ENCODE data around the gene OR2H1.

The OR2H1 gene

DNA sequence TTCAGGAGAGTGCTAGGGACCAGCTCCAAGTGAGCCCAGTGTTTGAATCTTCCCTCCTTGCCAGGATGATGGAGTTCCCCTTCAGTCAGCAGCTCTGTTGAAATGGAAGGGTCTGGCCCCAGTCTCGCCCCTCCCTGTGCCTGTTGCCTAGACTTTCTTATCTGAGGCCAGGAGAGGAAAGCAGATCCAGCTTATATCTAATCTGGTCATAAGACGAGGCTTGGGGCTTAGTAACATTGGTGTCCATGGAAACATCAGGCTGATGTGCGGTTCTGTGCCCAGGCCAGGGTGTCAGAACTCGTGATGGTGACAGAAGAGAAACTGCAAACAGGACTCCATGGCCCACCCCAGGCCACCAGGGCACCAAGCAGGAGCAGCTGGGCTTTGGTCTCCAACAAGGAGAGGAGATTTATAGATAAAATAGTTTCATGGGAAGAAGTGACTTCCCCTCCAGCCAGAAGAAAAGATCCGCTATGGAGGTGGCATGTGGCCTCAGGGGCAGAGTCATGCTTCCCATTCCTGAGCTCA lies 21.0 kb downstream of the OR2H1 start:
- H3K27ac Mint-ChIP-seq, result no peak overlapping the region
- H3K36me3 Mint-ChIP-seq (ENCODE audit: low read depth), result no peaks in the 10 kb centered on the region
- TF ChIP-seq, protein P1, sequence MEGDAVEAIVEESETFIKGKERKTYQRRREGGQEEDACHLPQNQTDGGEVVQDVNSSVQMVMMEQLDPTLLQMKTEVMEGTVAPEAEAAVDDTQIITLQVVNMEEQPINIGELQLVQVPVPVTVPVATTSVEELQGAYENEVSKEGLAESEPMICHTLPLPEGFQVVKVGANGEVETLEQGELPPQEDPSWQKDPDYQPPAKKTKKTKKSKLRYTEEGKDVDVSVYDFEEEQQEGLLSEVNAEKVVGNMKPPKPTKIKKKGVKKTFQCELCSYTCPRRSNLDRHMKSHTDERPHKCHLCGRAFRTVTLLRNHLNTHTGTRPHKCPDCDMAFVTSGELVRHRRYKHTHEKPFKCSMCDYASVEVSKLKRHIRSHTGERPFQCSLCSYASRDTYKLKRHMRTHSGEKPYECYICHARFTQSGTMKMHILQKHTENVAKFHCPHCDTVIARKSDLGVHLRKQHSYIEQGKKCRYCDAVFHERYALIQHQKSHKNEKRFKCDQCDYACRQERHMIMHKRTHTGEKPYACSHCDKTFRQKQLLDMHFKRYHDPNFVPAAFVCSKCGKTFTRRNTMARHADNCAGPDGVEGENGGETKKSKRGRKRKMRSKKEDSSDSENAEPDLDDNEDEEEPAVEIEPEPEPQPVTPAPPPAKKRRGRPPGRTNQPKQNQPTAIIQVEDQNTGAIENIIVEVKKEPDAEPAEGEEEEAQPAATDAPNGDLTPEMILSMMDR (IDR thresholded peaks at IDR 0.05), result no peak
- no peak for DNase-seq
- H3K9me3 Mint-ChIP-seq, result peaks cover 13% of the 10 kb centered on the region
- no peak overlapping the region for H3K4me3 Mint-ChIP-seq
- no peaks in the 10 kb centered on the region for H3K4me1 Mint-ChIP-seq
- H3K27me3 Mint-ChIP-seq (ENCODE audit: low read depth, poor library complexity), result peaks cover 8% of the 10 kb centered on the region

DNA sequence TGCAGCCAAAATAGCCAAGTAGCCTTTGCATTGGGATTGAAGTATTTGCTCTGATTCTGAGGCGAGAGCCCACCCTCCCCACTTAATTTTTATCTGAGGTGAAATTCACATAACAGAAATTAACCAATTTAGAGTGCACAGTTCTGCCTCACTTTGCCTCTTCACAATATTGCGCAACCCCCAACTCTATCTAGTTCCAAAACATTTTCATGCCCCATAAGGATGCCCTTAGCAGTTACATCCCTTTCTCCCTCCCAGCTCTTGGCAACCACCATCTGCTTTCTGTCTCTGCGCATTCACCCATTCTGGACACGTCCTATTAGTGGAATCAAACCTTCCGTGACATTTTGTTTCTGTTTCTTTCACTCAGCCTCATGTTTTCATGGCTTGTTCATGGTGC lies 21.8 kb downstream of the OR2H1 start:
- Mint-ChIP-seq H3K36me3 (ENCODE audit: low read depth) (no peaks in the 10 kb centered on the region), H3K27me3 (ENCODE audit: low read depth, poor library complexity) (peaks cover 4% of the 10 kb centered on the region), H3K4me3 (no peak overlapping the region), H3K9me3 (peaks cover 13% of the 10 kb centered on the region), H3K4me1 (no peaks in the 10 kb centered on the region), H3K27ac (no peak overlapping the region)
- DNase-seq, result no peak
- TF ChIP-seq, protein P1 (IDR thresholded peaks at IDR 0.05), result no peak

DNA sequence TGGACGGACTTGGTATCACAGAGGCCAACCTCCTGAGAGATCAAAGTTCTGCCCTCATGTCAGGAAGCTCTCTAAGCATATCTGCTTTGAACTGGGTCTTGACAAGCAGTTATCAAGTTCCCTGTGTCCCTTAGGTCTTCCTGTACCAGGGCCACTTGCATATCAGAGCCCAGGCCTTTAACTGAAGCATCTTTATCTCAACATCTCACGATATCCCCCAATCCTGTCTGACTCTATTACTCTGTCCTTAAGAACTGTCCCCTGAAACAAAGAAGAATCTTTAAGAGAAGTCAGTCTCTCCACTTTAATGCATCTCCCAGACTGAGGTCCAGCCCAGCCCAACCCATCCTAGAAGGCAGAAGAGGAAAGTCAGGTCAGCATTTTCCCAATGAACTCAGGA lies 22.6 kb downstream of the OR2H1 start:
- H3K9me3 Mint-ChIP-seq, result peaks cover 13% of the 10 kb centered on the region
- no peaks in the 10 kb centered on the region for H3K36me3 Mint-ChIP-seq (ENCODE audit: low read depth)
- TF ChIP-seq, protein P1 (IDR thresholded peaks at IDR 0.05), result no peak
- no peak for DNase-seq
- no peaks in the 10 kb centered on the region for H3K4me1 Mint-ChIP-seq
- no peak overlapping the region for H3K27ac Mint-ChIP-seq
- H3K27me3 Mint-ChIP-seq (ENCODE audit: low read depth, poor library complexity), result peaks cover 4% of the 10 kb centered on the region
- no peak overlapping the region for H3K4me3 Mint-ChIP-seq

DNA sequence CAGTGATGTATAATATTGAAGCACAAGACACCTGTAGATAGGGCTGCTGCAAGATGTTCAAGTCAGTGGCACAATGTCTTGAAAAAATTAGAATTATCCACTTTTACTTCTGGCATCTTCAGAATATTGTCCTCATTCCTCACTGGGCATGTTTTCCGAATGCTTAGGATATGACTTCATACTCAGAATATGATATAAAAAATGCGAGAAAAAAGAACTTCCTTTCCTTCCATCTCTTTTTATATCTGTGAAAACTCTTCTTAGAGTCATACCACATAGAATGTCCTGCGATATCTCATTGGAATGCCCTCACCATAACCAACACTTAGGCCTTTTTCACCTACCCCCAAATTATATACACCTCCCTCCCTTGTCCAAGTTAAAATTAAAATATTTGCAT lies 26.2 kb downstream of the OR2H1 start:
- no peaks in the 10 kb centered on the region for H3K4me1 Mint-ChIP-seq
- no peak overlapping the region for H3K27ac Mint-ChIP-seq
- DNase-seq, result no peak
- H3K27me3 Mint-ChIP-seq (ENCODE audit: low read depth, poor library complexity), result no peaks in the 10 kb centered on the region
- no peak overlapping the region for H3K4me3 Mint-ChIP-seq
- no peaks in the 10 kb centered on the region for H3K36me3 Mint-ChIP-seq (ENCODE audit: low read depth)
- TF ChIP-seq, protein P1 (IDR thresholded peaks at IDR 0.05), result no peak
- peaks cover 13% of the 10 kb centered on the region for H3K9me3 Mint-ChIP-seq

DNA sequence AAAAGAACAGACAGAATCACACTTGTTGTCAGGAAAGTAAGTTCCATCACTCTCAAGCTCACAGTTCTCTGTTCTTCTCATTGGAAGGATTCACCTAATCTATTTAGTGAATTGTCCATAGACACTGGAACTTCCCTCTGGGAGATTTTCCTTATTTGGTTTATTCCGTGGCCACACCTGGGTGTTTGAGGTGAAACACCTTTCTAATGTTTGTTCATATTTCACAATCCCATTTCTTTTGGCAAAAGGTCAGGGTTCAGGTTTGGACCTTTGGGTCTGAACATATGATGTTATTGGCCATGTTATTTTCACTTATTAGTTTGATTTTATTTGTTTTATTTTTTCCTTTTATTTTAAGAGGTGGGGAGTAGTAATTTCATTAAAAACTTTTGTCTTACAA lies 26.8 kb downstream of the OR2H1 start:
- TF ChIP-seq, protein P1 (IDR thresholded peaks at IDR 0.05), result no peak
- no peaks in the 10 kb centered on the region for H3K36me3 Mint-ChIP-seq (ENCODE audit: low read depth)
- no peak for DNase-seq
- H3K9me3 Mint-ChIP-seq, result peaks cover 13% of the 10 kb centered on the region
- no peaks in the 10 kb centered on the region for H3K27me3 Mint-ChIP-seq (ENCODE audit: low read depth, poor library complexity)
- H3K27ac Mint-ChIP-seq, result no peak overlapping the region
- H3K4me3 Mint-ChIP-seq, result no peak overlapping the region
- no peaks in the 10 kb centered on the region for H3K4me1 Mint-ChIP-seq

DNA sequence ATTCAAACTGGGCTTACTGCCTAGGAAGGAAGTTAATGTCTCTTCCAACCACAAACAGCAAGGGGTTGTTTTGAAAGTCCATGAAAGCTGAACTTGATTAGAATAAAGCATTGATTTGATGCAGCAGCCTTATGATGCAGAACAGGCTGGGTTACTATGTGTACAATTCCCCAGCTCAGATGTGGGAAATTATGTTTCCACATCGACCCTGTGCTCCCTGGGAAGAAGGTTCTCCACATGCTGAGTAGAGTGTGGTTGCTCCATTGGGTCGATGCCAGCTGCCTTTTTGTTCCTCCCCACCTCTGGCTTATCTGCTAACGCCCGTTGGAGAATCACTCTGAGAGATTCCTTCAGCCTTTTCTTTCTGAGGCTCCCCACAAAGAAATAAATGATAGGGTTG lies 29.6 kb downstream of the OR2H1 start:
- peaks cover 9% of the 10 kb centered on the region for H3K9me3 Mint-ChIP-seq

More for the DNA sequence above, 29.6 kb downstream of the OR2H1 start:
- DNase-seq, result no peak
- Mint-ChIP-seq H3K4me3 (no peak overlapping the region), H3K27ac (no peak overlapping the region), H3K36me3 (ENCODE audit: low read depth) (no peaks in the 10 kb centered on the region), H3K4me1 (no peaks in the 10 kb centered on the region), H3K27me3 (ENCODE audit: low read depth, poor library complexity) (no peaks in the 10 kb centered on the region)
- TF ChIP-seq, protein P1 (IDR thresholded peaks at IDR 0.05), result no peak

All from nephron progenitor cell (in vitro differentiated cells).